Measurements from ENCODE around the gene CLPX.
"Not testable (repeated sequence)": the region's sequence is repeated elsewhere in the genome, so short reads cannot be mapped to it uniquely, and the experiment has no call there.

CLPX gene

GRCh38 chr15:65184868-65185717, at the start of gene CLPX:
Gene CLPX (minus strand): TSS chr15:65185342. CDS start chr15:65185153, 189 bp downstream.
- DNase-seq (ENCODE audit: low spot score): peak; percentile 95

GRCh38 chr15:65233696-65234095, 48.6 kb upstream of the CLPX start:
- DNase-seq (ENCODE audit: low spot score): no peak

- no peak for DNase-seq (ENCODE audit: low spot score)
Observed at GRCh38 chr15:65232520-65232919, 47.4 kb upstream of the CLPX start.

- no peak for DNase-seq (ENCODE audit: low spot score)
Observed at GRCh38 chr15:65231306-65231705, 46.2 kb upstream of the CLPX start.

- not testable (repeated sequence) for DNase-seq (ENCODE audit: low spot score)
Observed at GRCh38 chr15:65226901-65227300, 41.8 kb upstream of the CLPX start.

GRCh38 chr15:65226221-65226620, 41.1 kb upstream of the CLPX start:
- no peak for DNase-seq (ENCODE audit: low spot score)

GRCh38 chr15:65223996-65224395, 38.9 kb upstream of the CLPX start:
- no peak for DNase-seq (ENCODE audit: low spot score)

GRCh38 chr15:65222891-65223290, 37.7 kb upstream of the CLPX start:
- DNase-seq (ENCODE audit: low spot score): no peak

GRCh38 chr15:65221697-65222096, 36.6 kb upstream of the CLPX start:
- DNase-seq (ENCODE audit: low spot score): no peak

- DNase-seq (ENCODE audit: low spot score): no peak
Observed at GRCh38 chr15:65219137-65219536, 34.0 kb upstream of the CLPX start.

GRCh38 chr15:65217526-65218482, 32.7 kb upstream of the CLPX start:
- DNase-seq (ENCODE audit: low spot score): no peak

GRCh38 chr15:65215496-65215895, 30.4 kb upstream of the CLPX start:
- DNase-seq (ENCODE audit: low spot score): no peak

- no peak for DNase-seq (ENCODE audit: low spot score)
Observed at GRCh38 chr15:65214010-65214409, 28.9 kb upstream of the CLPX start.

- no peak for DNase-seq (ENCODE audit: low spot score)
Observed at GRCh38 chr15:65213241-65213640, 28.1 kb upstream of the CLPX start.

- no peak for DNase-seq (ENCODE audit: low spot score)
Observed at GRCh38 chr15:65212097-65212496, 27.0 kb upstream of the CLPX start.

- no peak for DNase-seq (ENCODE audit: low spot score)
Observed at GRCh38 chr15:65211482-65211982, 26.4 kb upstream of the CLPX start.

GRCh38 chr15:65210770-65211481, 25.8 kb upstream of the CLPX start, which contains the start of gene CILP:
Gene CILP (minus strand): TSS chr15:65211473. CDS start chr15:65209755, 1,718 bp downstream.
- DNase-seq (ENCODE audit: low spot score): no peak

GRCh38 chr15:65209701-65210643, 24.8 kb upstream of the CLPX start:
- DNase-seq (ENCODE audit: low spot score): peak; percentile 65

GRCh38 chr15:65208647-65209046, 23.5 kb upstream of the CLPX start:
- no peak for DNase-seq (ENCODE audit: low spot score)

- DNase-seq (ENCODE audit: low spot score): no peak
Observed at GRCh38 chr15:65207280-65207840, 22.2 kb upstream of the CLPX start.
